C4-2B (cell line): Measurements from ENCODE around the gene CCDC167.

Experiments used
- H3K27ac ChIP-seq: fragments of 450-650 bp; 2 replicates; pipeline ENCODE4 v1.5.1; 2017
- CTCF ChIP-seq: fragments of 450-650 bp; conservative IDR thresholded peaks from 2 replicates; pipeline ENCODE4 v1.5.1; 2017; ENCODE audit warnings: mild to moderate bottlenecking
- ZFX ChIP-seq: fragments of 450-650 bp; IDR thresholded peaks from 2 replicates; pipeline ENCODE4 v1.6.1; 2017

The CCDC167 gene

DNA sequence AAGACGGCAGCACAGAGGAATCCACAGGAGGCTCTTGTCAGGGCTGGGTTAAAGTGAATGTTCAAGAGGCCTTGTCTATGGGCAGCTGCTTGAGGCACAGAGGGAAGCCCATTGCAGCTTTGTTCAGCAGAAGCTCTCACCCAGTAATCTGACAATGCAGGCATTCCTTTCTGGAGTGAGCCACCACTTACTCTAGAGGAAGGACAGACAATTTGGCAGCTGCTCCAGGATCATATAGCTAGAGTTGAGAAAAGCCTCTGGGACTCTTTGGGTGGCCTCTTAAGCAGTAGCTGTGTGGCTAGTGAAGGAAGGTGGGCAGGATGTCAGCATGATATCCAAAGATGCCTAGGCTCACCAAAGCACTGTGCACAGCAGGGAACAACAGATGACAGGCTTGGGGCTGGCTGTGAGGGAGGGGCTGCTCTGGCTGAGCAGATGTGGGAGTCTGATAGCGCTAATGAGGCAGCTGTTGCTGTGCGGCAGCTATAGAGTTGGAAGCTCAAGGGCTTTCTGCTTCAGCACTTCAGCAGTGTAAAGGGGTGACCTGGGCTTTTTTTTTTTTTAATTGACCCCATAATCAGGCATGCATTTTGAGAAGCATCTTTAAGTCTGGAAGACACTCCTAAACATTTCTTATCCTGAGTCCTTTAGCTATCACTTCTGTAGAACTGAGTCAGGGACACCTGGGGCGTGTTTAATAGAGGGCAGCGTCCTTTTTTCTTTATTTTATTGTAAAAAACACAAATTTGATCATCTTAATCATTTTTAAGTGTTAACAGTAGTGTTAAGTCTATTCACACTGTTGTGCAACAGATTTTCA, 39.5 kb downstream of the CCDC167 start:
- TF ChIP-seq ZFX (no peak), CTCF (no peak)
- H3K27ac ChIP-seq: no peak overlapping the region

GRCh38 chr6:37456816-37457560, 42.7 kb downstream of the CCDC167 start:
- no peak overlapping the region for H3K27ac ChIP-seq
- TF ChIP-seq ZFX (no peak), CTCF (no peak)

DNA sequence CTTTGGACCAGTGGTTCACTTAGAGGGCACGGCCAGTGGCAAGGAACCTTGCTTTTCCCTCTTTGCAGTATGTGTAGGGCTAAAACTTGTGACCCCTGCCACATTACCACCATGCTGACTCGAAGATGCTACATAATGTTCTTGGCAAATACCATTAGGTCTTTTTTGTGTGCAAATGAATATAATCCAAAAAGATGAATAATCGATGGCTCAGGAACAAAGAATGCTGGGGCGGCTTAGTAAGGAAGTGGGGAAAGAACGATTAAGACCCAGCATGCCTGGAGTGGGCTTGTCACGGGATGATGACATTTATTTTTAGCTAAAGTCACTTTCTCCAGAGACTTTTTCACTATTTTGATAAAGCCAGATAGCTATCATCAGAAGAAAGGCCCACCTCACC, 43.6 kb downstream of the CCDC167 start:
- TF ChIP-seq ZFX (no peak), CTCF (no peak)
- H3K27ac ChIP-seq: no peak overlapping the region

GRCh38 chr6:37454420-37455140, 45.1 kb downstream of the CCDC167 start:
- no peak for TF ChIP-seq CTCF
- no peak for TF ChIP-seq ZFX
- no peak overlapping the region for H3K27ac ChIP-seq

DNA sequence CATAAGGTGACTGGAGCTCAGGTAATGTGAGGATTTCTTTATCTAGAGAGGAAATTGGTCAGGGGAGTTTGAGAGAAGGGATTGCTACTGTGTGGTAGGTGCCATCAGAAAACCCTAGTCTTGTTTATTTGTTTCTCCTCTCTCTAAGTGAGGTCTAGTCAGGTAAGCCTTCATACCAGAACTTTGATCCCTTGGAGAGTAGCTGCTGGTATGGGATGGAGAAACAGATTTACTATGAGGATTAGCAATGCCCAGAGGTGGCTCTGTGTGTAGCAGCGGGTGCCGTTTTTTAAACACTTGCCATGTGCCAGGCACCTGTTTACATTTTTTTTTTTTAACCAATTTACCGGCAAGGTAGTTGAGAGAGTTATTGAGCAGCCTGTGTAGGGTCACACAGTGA, 47.2 kb downstream of the CCDC167 start:
- H3K27ac ChIP-seq: no peak overlapping the region
- TF ChIP-seq ZFX (no peak), CTCF (no peak)

DNA sequence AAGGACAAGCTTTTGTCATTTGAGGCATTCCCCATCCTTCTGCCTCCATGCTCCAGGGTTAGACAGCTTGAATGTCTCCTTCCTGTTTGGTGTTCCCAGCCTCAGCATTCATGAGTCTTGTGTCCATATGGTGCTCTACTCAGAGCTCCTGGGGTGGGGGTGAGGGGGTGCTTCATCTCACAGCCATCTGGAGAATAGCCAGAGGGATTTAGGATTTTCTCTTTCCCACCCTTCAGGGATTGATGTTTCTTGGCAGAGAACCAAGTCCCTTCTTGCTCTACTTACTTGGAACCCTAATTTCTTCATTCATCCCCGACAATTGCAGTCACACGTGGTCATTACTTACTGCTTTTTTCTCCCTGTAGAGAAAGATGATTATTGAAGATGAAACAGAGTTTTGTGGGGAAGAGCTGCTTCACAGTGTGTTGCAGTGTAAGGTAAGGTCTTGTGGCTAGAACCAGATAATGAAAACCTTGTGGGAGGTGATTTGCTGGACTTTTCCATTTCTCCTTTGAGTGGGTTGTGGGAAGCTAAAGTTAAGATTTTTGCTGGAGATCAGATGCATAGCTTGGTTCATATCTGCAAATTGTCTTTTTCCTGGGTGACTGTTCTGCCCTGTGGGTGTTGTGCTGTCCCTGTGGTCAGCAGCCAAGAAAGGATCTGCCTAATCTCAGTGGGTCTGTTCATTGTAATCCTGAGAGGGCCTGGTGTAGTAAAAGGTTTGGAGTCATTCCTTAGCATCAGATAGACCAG, 48.1 kb downstream of the CCDC167 start:
- TF ChIP-seq ZFX (no peak), CTCF (no peak)

More for the DNA sequence above, 48.1 kb downstream of the CCDC167 start:
- no peak overlapping the region for H3K27ac ChIP-seq
